Ascending aorta (tissue), 2 donors: ENCODE results near the gene ADRA1B. TPM values are rescaled to one million over a fixed set of nuclear protein-coding genes. Genes with fewer than 3 reads are reported as not detected.

Experiments
- DNase-seq, 2 donors: peaks; one replicate each; pipeline ENCODE4 v3.0.0-alpha.2; 2019; ENCODE audit warnings: low spot score in 2 of 2
- H3K27ac ChIP-seq, 2 donors: fragments of 200-600 bp; sonication (generic); one replicate each; pipeline ENCODE4 v1.5.1; 2016 to 2017; ENCODE audit warnings: mild to moderate bottlenecking in 1 of 2
- H3K27me3 ChIP-seq: fragments of 200-600 bp; sonication (generic); one replicate; pipeline ENCODE4 v1.5.1; 2017
- H3K36me3 ChIP-seq, 2 donors: fragments of 200-600 bp; sonication (generic); one replicate each; pipeline ENCODE4 v1.5.1; 2016
- H3K4me1 ChIP-seq, 2 donors: fragments of 200-600 bp; sonication (generic); one replicate each; pipeline ENCODE4 v1.5.1; 2016 to 2017; ENCODE audit warnings: mild to moderate bottlenecking in 1 of 2
- H3K4me3 ChIP-seq, 2 donors: fragments of 200-600 bp; sonication (generic); one replicate each; pipeline ENCODE4 v1.5.1; 2016 to 2017; ENCODE audit warnings: mild to moderate bottlenecking in 1 of 2
- H3K9me3 ChIP-seq, 2 donors: fragments of 200-600 bp; sonication (generic); one replicate each; pipeline ENCODE4 v1.5.1; 2016
- CTCF ChIP-seq, 3 experiments: fragments of 200-600 bp in 2 of 3; fragments of 450-650 bp in 1 of 3; sonication (generic) in 2 of 3; IDR thresholded peaks; one replicate each; pipeline ENCODE4 v1.5.1; 2016 to 2019; ENCODE audit warnings: antibody characterized with exemption in 3 of 3, mild to moderate bottlenecking in 1 of 3, moderate library complexity in 1 of 3
- intact Hi-C: fragments of 100-400 bp; cut with DNase I; formaldehyde crosslinking; loops from one replicate; pipeline ENCODE4 v1.15.1; 2023
- total RNA-seq: library from RNA; depleted of rRNA; stranded (reverse); fragments of >200 nt; gene quantifications from one replicate; pipeline ENCODE4 v1.1.0, GENCODE V29; 2016

ADRA1B gene
- total RNA-seq, 1 donor from 2014 or later: 20.6 TPM

- peak overlapping the region; percentile 93 to 94 for H3K27ac ChIP-seq
- H3K36me3 ChIP-seq: no peaks in the 10 kb centered on the region
- peaks cover 32 to 62% of the 10 kb centered on the region in 2 donors for H3K4me1 ChIP-seq
- no peaks in the 10 kb centered on the region for H3K9me3 ChIP-seq
- intact Hi-C loops: loop anchor here (10.0 kb wide), 2 partner anchors 46 to 326 kb away; no protein-coding TSS in a partner anchor
- no peaks in the 10 kb centered on the region for H3K27me3 ChIP-seq
- no peak for TF ChIP-seq CTCF (IDR thresholded peaks at IDR 0.05)
- no peak overlapping the region for H3K4me3 ChIP-seq
- peak in 1 of 2 donors; percentile 33 for DNase-seq
Observed at GRCh38 chr5:159910207-159910842, 6.0 kb upstream of the ADRA1B start.

GRCh38 chr5:159910843-159911229 is 5.4 kb upstream of the ADRA1B start:
- no peak overlapping the region for H3K4me3 ChIP-seq
- peak overlapping the region; percentile 93 to 94 for H3K27ac ChIP-seq
- H3K4me1 ChIP-seq: peaks cover 32 to 66% of the 10 kb centered on the region in 2 donors
- no peaks in the 10 kb centered on the region for H3K36me3 ChIP-seq
- intact Hi-C loops: loop anchor here (10.0 kb wide), 2 partner anchors 46 to 326 kb away; no protein-coding TSS in a partner anchor
- no peak for TF ChIP-seq CTCF (IDR thresholded peaks at IDR 0.05)
- H3K9me3 ChIP-seq: no peaks in the 10 kb centered on the region
- no peaks in the 10 kb centered on the region for H3K27me3 ChIP-seq
- no peak for DNase-seq

GRCh38 chr5:159911349-159911748 is 4.9 kb upstream of the ADRA1B start:
- H3K36me3 ChIP-seq: no peaks in the 10 kb centered on the region
- no peak for TF ChIP-seq CTCF (IDR thresholded peaks at IDR 0.05)
- peak overlapping the region; percentile 93 to 94 for H3K27ac ChIP-seq
- no peaks in the 10 kb centered on the region for H3K9me3 ChIP-seq
- intact Hi-C loops: loop anchor here (10.0 kb wide), 2 partner anchors 47 to 327 kb away; no protein-coding TSS in a partner anchor
- H3K4me3 ChIP-seq: no peak overlapping the region
- H3K27me3 ChIP-seq: no peaks in the 10 kb centered on the region
- no peak for DNase-seq
- peaks cover 32 to 62% of the 10 kb centered on the region in 2 donors for H3K4me1 ChIP-seq

DNA sequence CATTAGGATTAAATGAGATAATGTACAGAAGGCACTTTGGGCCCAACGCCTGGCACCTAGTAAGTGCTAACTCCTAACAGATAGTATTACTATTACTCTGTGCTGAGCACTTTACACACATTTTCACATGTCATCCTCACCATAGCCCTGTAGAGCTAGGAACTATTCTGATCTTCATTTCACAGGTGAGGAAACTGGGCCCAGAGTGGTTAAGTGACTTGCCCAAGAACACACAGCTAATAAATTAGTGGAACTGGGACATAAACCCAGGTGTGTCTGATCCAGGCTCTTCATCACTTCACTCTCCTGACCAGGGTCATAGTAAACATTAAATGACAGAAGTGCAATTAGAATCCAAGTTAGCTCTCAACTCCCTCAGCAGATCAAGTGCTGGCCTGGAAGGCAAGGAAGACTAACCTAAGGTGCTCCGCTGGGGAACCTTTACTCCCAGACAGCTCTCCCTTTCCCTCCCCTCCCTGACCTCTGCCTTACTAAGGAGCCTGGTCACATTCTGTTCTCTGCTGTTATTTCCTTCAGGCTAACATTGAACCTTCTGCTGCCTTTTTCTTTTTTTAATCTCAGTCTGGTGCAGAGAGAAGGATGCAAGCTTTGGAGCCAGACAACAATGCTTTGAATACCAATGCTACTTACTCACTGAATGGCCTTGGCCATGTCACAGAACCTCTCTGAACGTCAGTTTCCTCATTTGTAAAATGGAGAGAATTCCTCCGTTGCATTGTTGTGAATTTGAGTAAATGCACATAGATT is 4.1 kb upstream of the ADRA1B start:
- peak in 1 of 2 donors; percentile 82 for DNase-seq
- H3K4me3 ChIP-seq: no peak overlapping the region
- H3K27ac ChIP-seq: peak overlapping the region; percentile 93 to 94
- no peak for TF ChIP-seq CTCF (IDR thresholded peaks at IDR 0.05)
- no peaks in the 10 kb centered on the region for H3K27me3 ChIP-seq
- peaks cover 32 to 55% of the 10 kb centered on the region in 2 donors for H3K4me1 ChIP-seq
- H3K9me3 ChIP-seq: no peaks in the 10 kb centered on the region
- H3K36me3 ChIP-seq: no peaks in the 10 kb centered on the region
- intact Hi-C loops: loop anchor here (1.0 to 10.0 kb wide), 4 partner anchors 29 to 327 kb away; no protein-coding TSS in a partner anchor

GRCh38 chr5:159913048-159913447 is 3.2 kb upstream of the ADRA1B start:
- intact Hi-C loops: loop anchor here (10.0 kb wide), 2 partner anchors 48 to 328 kb away; no protein-coding TSS in a partner anchor
- DNase-seq: peak in 1 of 2 donors; percentile 75
- Histone ChIP-seq H3K9me3 (no peaks in the 10 kb centered on the region), H3K27me3 (no peaks in the 10 kb centered on the region), H3K27ac (peak overlapping the region; percentile 93 to 94), H3K36me3 (no peaks in the 10 kb centered on the region), H3K4me3 (no peak overlapping the region), H3K4me1 (peaks cover 32 to 51% of the 10 kb centered on the region in 2 donors)
- no peak for TF ChIP-seq CTCF (IDR thresholded peaks at IDR 0.05)
